NCI-H774 (cell line): Measurements from ENCODE around the gene DAND5.

Source experiments
- DNase-seq: peaks from one replicate; lab custom pipeline; 2025; lab: John Stamatoyannopoulos, UW

The DAND5 gene

DNA sequence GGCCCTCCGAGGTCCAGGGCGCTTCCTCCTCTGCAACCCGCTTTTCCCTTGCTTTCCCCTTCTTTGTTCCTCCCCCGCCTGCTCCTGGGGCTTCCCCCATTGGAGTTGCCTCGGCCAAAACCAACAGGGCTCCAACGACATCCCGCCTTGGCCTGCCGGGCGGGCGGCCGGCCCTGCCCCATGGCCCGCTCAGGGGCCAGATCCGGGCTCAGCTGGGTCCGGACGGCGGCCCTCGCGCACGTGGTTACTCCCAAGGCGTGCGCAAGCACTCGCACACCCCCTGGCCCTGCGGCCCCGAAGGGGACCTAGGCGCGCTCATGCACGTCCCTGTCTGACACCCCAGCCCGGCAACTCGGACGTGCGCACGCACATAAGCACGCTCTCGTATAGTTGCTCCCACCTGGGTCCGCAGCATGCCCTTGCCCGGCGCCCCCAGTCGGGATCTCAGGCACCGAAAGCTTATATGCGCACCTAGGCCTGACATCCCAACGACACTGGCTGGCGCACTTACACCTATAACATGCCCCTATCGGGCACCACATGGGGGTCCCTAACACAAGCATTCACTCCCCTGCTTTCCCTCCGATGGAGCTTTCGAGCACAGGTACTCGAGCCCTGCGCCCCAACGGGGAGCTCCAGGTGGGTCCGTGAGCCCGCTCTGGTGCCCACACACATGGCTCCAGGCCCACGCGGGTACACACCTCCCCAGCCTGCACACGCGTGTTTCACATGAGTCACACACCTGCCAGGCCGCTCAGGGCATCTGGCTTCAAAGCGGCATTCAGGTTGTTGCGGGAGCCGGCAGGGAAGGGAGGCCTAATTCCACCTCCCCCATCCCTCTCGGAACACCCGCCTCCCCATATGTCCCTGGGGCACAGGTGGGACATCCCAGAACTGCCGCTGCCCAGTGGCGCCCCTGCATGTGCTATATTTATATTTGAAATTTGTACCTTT lies 40.9 kb downstream of the DAND5 start:
- no peak for DNase-seq

DNA sequence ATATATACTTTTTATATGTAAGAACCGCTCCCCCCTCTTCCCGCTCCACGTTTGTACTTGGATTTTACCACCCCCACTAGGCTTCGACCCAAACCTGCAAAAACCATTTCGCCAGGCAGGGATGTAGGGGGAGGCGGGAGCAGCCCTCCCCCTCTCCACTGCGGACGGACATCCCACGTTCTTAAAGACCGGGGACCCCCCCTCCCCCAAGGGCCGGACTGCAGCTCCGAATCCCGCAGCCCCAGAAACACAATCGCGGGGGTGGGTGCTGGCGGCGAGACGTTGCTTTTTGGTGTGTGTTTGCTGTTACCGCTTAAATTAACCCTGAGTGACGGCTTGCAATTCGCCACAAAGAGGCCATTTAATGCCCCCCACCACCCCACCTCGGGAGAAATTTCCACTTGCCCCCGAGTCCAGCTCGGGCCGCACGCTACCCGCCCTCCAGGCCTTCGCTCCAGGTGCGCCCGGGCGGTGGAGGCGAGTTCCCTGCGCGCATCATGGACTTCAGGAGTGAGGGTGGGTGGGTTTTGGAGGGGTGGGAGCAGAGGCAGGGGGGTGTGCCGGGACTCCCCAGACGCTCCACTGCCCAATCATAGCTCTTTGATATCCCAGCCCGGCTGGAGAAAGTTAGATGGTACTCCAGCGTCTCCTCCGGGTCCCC lies 41.7 kb downstream of the DAND5 start:
- DNase-seq, result no peak

DNA sequence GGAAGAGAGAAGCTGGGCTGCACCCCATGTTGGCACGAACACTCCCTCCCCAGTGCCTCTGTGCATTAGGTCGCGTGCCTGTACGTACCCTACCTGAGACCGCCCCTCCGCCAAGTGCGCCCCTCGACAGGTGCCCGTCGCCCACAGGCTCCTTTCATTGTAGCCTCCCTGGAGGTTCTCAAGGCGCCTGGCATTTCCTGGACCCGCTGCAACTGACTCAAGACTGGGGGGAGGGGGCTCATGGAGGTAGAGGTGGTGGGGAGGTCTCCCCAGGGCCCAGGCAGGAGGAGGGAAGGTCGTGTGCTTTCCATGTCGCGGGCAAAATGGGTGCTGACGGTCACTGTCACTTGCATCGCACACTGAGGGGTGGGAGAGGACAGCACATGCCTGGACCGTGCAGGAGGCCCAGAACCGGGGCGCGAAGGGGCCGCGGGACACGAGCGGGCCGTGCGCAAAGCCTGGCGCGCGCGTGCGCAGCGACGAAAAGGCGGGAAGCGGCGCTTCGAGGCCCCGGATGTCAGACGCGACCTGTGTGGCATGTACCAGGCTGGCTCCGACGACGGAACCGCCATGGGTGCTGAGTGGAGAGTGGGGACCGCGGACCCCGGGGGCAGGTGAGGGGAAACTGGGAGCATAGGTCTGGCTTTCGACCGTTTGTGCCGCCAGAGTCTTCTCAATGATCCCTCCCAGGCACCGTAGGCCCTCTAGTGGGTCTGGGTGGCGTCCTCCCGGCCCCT lies 42.4 kb downstream of the DAND5 start:
- no peak for DNase-seq

DNA sequence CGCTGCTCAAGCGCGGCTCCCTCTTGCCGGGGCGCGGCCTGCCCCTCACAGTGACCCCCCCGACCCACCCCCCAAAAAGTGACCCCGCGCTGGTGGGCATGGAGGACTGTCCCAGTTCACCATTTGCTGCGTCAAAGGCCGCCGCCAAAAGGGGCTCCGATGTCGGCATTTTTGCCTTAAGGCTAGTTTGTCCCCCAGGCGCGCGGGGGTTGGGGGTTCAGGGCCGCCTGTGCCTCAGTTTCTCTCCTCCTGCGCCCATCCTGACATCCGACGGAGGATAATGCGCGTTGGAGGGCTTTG lies 43.0 kb downstream of the DAND5 start:
- no peak for DNase-seq

DNA sequence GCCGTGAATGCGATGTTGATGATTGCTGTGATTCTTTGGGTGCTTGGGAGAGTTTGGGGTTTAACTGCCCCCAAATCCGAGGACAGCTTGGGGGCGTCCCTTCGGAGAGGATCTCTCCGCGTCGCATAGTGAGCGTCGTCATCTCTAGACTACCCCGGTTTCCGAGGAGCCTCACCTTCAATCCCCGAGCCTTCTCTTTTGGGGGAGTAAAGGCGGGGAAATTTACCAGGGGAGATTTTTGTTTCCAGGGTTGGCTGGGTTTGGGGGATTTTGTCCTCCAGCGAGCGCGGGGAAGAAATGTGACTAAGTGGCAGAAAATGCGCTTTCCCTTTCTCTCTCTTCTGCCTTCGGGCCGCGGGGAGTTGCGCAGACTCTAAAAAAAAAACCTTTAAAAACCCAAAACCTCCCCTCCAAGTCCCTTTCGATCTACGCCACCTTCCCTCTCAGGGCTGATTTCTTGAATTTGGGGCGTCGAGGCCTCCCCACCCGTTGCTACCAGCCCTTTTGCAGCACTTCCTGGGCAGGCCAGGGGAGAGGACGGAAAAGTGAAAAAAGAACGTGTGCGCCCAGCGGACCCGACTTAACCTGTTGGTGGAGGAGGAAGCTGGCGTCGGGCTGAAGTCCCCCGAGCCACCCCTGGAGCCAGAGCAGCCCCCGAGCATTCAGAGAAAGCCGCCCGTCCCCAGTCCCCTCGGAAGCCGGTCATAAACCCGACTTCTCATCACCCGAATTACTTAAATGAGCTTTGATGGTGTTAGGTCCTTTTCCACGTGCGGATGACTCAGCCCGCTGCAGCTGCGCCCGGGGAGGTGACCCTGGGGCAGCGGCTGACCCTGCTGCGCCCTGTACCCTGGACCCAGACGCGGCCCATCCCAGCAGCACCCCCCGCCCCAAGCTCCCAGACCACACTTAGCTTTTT lies 43.6 kb downstream of the DAND5 start:
- DNase-seq, result no peak

DNA sequence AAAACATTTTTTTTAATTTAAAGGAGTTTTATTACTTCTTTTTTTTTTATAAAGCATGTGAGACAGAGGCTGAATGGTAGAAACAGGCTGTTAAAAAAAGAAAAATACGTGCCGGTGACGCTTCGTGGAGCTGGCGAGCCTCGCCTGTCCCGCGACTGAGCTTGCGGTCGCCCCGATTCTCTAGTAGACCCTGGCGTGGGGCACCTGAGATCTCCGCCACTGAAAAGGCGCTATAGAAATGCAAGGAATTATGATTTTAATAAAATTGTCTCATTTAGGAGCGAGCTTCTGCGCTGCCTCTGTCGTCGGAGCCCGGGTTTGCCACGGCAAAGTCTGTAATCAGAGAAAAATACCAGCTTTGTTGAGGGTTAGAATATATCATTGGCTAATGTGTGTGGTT lies 44.3 kb downstream of the DAND5 start:
- no peak for DNase-seq

DNA sequence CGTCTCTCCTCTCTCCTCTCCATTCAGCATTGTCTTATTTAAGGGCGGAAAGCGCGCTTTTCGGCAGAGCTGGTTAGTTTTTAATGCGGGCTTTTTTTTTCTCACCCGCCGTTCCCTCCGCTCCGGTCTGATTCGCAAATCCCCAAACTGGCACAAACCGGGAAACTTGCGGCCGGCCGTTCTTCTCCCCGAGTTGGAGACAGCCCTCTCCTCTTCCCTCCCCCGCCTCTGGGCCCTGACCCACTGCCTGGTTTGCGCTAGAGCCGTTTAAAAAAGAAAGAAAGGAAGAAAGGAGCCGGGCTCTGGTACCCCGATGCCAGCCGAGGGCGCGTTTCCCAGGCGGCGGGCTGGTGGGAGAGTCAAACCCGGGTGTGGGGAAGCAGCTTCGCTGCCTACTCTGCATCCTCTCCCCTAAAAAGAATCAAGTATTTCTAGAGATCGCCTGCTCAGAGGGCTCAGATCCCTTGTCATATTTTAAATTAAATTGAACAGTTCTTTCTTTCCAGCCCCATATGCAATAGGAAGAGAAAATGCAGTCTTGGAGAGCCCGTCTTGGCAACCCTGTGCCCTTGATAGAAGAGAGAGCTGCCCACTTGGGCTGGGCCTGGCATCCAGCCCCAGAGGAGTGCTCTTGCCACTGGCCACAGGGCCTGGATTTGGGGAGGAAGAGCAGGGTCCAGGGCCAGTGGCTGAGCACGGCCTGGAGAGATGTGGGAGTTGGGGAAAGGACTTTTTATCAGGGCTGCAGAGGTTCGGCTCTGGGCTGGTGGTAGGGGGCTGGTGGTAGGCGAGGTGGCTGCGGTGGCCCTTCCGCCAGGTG lies 44.9 kb downstream of the DAND5 start:
- no peak for DNase-seq

DNA sequence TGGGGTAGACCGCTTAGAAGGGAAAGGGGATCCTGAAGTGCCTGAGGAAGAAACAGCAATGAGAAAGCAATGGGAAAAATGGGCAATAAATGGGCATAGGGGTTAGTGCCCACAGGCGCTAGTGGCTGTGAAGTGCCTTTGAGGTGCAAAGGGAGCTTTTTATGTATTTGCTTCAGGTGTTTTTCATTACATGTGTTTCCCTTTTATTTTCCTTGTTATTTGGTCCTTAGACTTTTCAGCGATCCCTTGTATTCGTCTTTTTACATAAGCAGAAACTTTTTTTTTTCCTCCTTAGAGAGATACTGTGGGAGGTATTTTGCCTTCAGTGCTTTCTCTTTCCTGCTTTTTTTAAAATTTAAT lies 45.5 kb downstream of the DAND5 start:
- DNase-seq, result no peak

DNA sequence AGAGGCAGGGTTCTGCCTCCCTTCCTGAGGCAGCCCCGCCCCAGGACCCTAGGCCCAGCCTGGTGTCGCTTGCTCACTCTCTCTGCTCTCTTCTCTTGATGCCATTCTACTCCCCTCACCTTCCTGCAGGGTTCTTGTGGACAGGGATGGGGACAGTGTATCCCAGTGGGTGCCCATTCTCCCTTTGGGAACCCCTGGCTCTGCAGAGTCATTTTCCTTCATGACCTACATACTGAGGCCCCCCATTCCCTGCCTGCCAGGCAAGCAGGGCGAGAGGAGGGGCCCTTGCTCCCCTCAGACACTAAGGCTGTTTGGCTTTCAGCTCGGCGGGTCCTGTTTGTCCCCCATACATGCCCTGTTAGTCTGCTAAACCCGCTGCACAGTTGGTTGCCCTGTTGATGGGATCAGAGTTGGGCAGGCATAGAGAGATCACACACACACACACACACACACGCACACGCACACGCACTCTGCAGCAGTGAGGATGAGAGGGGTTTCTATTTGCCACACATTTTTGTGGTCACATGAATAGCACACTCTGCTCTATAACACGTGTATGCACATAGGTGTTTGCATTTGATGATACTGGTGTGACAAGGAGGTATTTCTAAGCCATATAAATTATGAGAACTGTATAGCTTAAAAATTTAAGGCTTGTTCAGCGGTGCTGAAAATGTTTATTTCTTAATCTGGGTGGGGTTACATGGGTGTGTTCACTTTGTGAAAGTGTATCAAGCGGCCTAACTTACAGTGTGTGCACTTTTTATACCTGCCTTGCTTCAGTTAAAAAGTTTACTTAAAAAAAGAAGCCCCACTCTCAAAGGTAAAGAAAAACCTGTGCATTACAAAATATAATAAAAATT lies 46.2 kb downstream of the DAND5 start:
- DNase-seq, result no peak

DNA sequence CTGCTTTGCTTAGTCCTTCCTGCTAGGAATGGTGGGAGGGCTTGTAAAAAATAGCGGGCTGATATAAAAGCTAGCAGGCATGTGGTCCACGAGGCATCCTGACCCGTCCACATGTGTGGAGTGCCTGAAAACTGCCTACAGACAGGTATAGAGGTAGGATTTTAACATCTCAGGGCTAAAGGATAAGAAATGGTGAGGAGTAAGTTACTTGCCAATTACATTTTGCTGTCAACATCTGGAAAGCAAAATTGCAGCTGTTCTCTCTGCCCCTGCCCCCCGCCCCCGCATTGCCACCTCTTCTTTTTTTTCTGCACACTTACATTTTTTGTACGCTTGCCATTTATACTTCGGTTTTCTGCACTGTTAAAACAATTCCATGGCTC lies 46.9 kb downstream of the DAND5 start:
- DNase-seq, result no peak

DNA sequence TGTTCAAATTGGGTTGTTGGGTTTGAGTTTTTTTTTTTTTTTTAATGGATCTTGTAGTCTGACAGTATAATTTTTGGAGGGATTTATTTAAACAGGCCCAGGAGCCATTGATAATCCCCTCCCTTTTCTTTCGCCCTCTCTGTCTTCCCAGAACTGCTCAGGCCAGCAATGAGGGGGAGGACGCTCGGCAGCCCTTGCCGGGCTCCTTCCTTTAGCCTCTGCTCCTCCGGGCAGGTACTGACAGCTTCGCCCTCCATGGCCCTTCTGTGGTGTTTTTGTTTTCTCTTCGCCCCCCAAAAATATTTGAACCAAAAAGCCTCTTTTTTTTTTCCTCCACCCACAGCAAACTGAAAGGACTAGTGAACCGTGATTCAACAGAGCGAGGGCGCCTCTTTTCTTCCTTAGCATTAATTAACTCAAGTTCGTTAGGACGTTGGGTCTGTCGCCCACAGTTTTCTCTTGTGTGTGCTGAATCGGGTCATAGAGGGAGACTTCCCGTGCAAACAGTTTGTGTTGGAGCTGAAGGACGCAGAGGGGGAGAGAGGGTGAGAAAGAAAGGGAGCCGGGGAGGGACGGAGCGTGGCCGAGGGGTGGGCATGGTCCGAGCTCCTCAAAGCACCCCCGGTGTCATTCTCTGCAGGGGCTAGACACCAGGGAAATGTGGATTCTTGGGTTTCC lies 47.4 kb downstream of the DAND5 start:
- no peak for DNase-seq

DNA sequence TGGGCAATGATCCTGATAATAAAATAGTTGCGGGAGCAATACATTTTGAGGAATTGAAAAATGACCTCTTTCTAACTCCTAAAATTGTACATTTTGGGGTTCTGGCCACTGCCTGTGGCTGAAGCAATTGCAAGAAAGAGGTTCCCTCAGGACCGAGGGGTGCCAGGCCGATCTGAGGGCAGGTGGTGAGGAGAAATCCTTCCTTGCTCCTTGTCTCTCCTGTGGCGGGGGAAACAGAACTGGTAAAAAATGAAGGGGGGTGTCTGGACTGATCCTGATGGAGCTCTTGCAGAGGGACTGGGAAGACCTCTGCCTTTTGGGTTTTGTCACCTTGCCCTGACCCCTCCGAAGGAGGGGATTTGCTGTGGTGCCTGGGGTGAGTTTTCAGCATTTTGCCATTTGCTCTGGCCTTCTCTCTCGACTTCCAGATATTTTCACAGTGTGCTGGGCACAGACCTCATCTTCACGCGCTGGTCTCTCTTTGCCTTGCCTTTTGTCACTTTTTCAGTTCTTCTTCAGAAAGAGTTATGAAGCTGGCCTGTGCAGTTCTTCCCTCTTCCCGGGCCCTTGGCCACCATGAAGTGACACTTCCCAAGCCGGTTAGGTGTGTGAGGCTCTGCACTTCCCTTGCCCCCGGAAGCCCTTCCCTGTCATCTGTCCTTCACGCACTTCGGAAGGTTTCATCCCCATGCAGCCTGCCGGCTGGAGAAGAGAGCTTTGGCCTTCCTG lies 48.1 kb downstream of the DAND5 start:
- DNase-seq, result no peak

DNA sequence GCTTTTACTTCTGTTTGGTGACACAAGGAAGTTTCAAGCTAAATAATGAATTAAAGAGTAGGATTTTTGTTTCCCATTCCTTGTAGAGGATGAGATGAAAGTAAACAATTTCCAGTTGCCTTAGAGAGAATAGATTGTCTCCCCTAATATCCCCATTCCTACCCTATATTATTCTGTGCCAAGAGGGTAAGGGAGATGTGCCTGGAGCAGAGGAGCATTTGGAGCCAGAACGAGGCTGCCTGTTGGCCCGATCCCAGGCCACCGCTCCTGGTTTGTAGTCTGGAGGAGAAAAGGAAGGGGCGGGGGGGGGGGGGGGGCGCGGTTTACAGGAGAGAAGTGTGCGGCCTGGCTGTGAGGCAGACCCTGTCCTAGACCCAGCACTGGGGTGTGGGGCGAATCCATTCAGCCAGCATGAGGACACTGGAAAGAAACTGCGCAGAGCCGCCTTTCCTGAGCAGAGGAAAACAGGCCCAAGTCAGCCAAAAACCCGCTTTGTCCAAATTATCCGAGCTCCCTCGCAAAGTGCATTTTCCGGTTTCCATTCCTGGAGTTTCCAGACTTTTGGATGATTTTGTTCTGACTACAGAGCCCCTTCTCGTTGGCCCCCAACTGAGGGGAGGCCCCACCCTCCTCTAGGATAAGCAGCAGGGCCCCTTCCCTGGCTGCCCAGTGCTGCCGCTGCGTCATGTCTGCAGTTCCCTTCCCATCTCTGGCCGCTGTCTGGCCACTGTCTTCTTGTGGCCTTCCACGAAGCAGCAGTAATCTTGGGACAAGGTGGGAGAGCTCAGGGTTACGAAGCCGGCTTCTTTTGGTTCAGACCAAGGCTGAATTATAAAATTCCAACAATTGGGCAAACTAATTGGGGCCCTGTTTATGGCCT lies 48.9 kb downstream of the DAND5 start:
- DNase-seq, result no peak

DNA sequence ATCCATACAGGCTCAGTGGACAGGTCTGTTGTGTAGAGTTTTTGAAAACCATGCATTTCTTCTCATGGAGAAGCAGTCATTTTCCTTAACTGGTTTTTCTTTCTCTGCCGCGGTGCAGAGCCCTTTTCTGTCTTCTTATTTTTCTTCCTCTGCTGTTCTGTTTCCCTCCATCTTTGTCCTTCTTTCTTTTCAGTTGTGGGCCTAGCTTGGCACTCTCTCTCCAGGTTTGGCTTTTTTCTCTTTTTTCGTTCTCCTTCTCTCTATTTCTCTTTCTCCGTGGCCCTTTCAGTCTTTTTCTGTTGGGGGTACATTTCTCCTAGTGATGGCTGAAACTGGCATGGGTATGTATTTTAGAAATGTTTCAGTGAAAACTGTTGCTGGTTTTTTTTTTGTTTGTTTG lies 50.0 kb downstream of the DAND5 start:
- no peak for DNase-seq

DNA sequence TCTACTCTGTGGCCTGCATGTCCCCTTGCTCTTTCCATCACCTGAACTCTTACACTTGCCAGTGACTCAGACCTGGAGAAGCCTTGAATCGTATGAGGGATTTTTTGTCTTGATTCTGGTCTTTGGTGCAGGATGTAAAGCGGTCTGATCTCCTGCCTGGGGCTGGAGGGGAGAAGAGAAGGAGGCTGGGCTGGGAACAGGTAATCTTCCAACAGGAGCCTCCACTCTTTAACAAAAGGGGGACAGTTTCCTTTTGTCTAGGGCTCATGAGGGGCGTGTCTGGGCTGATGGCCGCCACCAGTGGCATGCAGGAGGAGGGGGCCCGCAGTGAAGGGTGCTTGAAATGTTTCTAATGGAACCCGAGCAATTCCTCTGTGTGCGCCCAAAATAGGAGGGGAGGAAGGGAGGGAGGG lies 50.6 kb downstream of the DAND5 start:
- no peak for DNase-seq

DNA sequence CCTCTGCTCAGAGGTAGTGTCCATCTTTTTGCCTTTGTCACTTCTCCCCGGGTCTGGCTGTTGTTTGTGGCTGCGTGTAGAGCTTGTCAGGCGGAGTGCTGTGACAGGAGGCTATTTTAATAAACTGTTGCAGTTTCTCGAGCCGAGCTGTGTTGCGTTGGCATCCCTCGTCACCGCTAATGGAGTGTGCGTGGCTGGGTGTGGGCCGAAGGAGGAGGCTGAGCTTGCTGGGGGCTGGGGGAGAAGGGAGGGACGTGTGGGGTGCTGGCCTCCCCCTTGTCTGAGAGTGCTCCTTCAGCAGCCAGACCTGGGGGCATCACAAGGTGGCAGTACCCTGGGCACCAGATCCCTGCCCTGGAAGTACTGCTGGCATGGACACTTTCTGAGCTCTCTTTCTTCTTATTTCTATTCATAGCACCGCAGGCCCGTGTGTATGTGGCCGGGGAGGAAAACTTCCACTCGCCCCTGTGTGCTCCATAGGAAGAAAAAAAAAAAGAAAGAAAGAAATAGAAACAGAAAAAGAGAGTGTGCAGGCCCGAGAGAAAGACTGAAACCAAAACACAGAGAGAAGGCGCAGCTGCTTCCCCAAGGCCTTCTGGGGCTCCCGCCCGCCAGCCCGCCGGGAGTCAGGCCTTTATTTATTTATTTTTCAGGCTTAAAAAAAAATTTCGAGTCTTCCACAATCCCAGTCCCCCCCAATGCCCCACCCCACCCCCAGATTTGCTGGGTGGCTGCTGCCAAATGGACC lies 52.9 kb downstream of the DAND5 start:
- no peak for DNase-seq
